Measurements from ENCODE around the gene TMEM179.

- TF ChIP-seq CTCF (IDR thresholded peaks at IDR 0.05) (no peak), EZH2 (IDR thresholded peaks at IDR 0.05; ENCODE audit: borderline replicate concordance, insufficient read depth, low read depth, low read length, poor library complexity, severe bottlenecking) (no peak)
Observed at GRCh38 chr14:104593241-104593701, 11.3 kb downstream of the TMEM179 start.

Measured in B cell (primary cell).